K562 (cell line): ENCODE measurements around the gene GASK1A.

Experiments used
- BRCA1 ChIP-seq, 2 experiments: fragments of 450-650 bp in 1 of 2; sonication (generic) in 1 of 2; formaldehyde crosslinking in 1 of 2; IDR thresholded peaks; 2 replicates each; pipeline versions ENCODE4 v1.5.0 to v1.6.1; 2017 to 2020; ENCODE audit warnings: mild to moderate bottlenecking in 1 of 2, missing genetic modification reagents in 1 of 2
- GATAD2B ChIP-seq: fragments of 450-650 bp; IDR thresholded peaks from 2 replicates; pipeline ENCODE4 v1.6.1; 2017; ENCODE audit warnings: mild to moderate bottlenecking, borderline replicate concordance
- TF ChIP-seq, protein P1 (sequence below): fragments of 250-450 bp; sonication (Bioruptor Pico); IDR thresholded peaks from 2 replicates; pipeline ENCODE4 v1.8.0; 2021; ENCODE audit warnings: moderate library complexity, mild to moderate bottlenecking, inconsistent platforms
- TF ChIP-seq, protein P2 (sequence below), 3 experiments: IDR thresholded peaks in 2 of 3; conservative IDR thresholded peaks in 1 of 3; 2 replicates each; pipeline ENCODE4 v1.5.1; 2011 to 2012; ENCODE audit warnings: low read length in 3 of 3, mild to moderate bottlenecking in 3 of 3, control low read depth in 2 of 3, improper control_type of control experiment in 1 of 3, inconsistent platforms in 1 of 3, low read depth in 1 of 3, mixed read lengths in 1 of 3, moderate library complexity in 1 of 3; ENCODE audit not compliant: insufficient read depth in 2 of 3

DNA sequence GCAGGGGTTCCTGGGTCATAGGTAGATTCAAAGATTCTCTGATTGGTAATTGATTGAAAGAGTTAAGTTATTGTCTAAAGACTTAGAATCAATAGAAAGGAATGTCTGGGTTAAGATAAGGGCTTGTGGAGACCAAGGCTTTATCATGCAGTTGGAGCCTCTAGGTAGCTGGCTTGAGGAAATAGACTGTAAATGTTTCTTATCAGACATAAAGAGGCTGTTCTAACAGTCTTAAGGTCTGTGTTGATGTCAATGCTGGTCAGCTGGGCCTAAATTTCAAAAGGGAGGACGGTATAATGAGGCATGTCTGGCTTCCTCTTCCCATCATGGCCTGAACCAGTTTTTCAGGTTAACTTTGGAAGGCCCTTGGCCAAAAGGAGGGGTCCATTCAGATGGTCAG, 48.9 kb downstream of the GASK1A start:
- TF ChIP-seq, protein P1, sequence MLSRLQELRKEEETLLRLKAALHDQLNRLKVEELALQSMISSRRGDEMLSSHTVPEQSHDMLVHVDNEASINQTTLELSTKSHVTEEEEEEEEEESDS: no peak
- TF ChIP-seq, protein P2, sequence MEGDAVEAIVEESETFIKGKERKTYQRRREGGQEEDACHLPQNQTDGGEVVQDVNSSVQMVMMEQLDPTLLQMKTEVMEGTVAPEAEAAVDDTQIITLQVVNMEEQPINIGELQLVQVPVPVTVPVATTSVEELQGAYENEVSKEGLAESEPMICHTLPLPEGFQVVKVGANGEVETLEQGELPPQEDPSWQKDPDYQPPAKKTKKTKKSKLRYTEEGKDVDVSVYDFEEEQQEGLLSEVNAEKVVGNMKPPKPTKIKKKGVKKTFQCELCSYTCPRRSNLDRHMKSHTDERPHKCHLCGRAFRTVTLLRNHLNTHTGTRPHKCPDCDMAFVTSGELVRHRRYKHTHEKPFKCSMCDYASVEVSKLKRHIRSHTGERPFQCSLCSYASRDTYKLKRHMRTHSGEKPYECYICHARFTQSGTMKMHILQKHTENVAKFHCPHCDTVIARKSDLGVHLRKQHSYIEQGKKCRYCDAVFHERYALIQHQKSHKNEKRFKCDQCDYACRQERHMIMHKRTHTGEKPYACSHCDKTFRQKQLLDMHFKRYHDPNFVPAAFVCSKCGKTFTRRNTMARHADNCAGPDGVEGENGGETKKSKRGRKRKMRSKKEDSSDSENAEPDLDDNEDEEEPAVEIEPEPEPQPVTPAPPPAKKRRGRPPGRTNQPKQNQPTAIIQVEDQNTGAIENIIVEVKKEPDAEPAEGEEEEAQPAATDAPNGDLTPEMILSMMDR (IDR thresholded peaks at IDR 0.05 in 2 of 3, conservative IDR thresholded peaks at IDR 0.05 in 1 of 3; ENCODE audit: insufficient read depth in 2 of 3, low read depth in 1 of 3, low read length in 3 of 3): no peak
- TF ChIP-seq BRCA1 (IDR thresholded peaks at IDR 0.05): no peak
- no peak for TF ChIP-seq BRCA1 (CRISPR knock-in tag; IDR thresholded peaks at IDR 0.05)
- no peak for TF ChIP-seq GATAD2B
